ENCODE data around the gene UPF3A. TPM values are rescaled to one million over a fixed set of nuclear protein-coding genes. Genes with fewer than 3 reads are reported as not detected.
"Not testable (repeated sequence)": the region's sequence is repeated elsewhere in the genome, so short reads cannot be mapped to it uniquely, and the experiment has no call there.

UPF3A gene
- polyA plus RNA-seq, 3 donors, result 91.9 to 105 (median 103) TPM

DNA sequence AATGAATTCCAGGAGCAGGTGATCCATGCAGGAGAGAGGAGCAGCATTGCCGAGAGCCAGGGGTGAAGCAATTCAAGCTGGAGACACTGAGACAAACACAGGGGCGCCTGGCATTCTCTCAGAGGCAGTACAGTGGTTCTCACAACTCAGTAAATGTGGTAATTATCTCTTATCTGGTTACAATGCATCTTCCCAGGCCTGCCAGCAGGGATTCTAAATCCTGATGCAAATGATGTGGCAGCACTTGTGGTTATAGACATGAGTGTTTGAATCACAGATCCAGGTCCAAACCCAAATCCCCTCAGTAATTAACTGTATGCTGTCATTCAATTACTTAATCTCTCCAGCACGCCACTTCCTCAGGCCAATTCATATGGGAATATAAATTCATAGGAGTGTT, 52.5 kb downstream of the UPF3A start:
- DNase-seq (ENCODE audit: low read depth in 3 of 3, low spot score in 2 of 3), result not testable (repeated sequence)

DNA sequence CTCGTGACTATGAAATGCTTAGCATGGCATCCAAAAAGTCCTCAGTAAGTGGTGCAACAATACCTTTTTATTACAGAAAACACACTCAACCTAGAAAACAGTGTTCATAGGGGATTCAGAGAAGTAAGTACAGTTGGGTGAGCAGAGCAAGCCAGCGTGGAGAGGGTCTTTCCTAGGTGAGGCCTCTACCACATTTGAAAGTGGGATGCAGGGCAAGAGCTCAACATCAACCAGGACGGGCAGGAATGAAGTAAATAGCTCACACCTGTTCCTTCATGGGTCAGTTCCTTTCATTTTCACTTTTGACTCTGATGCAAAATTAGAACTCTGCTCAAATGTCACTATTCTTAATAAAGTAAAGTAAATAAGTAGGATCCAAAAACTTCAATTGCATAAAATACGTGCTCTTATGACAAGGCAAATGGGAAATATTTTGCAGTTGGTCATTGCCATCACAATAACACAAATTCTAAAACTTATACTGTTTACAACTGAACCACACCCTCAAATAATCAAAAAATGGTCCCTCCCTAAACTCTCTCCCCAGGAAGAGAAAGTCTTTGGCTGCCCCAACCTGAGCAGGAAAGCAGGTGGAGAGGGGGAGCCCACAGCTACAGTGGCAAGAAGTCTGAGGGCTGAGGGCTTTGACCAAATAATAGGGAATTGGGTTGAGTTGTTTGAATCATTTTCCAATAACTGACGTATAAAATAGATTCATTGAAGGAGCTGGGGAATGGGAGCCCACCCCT, 53.1 kb downstream of the UPF3A start:
- no peak for DNase-seq (ENCODE audit: low read depth in 3 of 3, low spot score in 2 of 3)

- not testable (repeated sequence) for DNase-seq (ENCODE audit: low read depth in 3 of 3, low spot score in 2 of 3)
Observed at GRCh38 chr13:114336457-114336856, 55.1 kb downstream of the UPF3A start.

- DNase-seq (ENCODE audit: low read depth in 3 of 3, low spot score in 2 of 3), result no peak
Observed at GRCh38 chr13:114338959-114339358, 57.6 kb downstream of the UPF3A start.

DNA sequence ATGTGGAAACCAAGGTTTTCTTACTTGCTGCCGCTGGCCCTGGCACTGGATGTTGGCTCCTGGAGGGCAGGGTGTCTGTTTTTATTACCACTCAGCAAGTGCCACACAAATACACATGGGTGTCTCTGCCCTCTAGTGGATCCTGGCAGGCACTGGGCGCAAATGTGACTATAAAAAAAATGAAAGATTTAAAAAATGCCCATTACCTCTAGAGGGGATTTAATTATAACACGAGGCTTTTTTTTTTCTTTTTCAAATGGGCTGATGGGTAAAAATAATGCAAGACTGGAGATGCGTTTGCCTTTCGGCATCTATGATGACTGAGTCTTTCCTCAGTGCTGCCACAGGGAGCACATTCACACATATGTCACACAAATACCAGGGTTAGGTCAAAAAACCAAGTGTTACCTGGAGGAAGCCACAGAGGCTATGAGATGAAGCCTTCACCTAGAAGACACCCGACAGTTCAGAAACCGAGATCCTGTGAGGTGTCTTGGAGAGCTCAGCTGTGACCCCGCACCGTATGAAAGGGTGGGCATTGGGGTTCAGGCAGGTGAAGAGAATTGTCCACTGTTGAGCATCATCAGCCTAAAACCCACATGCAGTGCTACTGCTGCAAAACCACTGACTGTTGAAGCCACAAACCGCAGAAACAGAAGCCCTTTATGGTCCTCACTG, 58.6 kb downstream of the UPF3A start:
- DNase-seq (ENCODE audit: low read depth in 3 of 3, low spot score in 2 of 3), result no peak

DNA sequence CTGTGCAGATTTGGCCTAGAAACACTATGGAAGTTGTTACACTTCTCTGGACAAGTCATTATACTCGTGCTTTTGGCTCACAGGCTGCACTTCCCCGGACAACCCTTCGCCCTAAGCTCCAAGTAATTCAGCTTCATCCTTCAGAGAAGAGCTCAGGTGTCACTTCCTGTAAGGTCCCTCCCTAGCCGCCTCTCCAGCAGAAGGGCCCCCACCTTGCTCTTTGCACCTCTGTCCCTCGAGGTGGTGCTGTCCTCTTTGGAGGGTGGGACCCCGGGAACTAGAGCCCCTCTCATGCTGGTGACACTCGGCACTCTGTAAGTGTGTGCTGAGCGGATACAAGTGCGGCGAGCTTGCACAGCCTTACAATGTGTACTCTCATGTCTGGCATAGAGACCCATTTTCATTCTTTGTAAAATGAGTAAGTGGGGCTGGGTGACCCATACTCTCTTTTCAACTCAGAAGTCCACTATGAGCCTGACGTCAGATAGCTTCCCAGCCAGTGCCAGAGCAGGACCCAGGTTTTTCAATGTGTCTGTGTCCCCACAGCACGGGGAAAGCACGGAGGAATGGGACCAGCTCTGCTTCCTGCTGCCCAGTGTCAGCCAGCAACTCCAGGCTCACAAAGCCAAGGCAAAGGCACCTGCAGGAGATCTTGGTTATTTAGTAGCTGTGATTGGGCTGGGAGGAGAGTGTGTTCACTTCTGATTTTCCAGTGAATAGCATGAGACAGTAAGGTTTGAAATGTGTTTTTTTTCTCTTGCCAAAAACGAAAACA, 59.8 kb downstream of the UPF3A start:
- DNase-seq (ENCODE audit: low read depth in 3 of 3, low spot score in 2 of 3), result no peak

GRCh38 chr13:114347256-114347655, 65.9 kb downstream of the UPF3A start:
- DNase-seq (ENCODE audit: low read depth in 3 of 3, low spot score in 2 of 3), result not testable (repeated sequence)

DNA sequence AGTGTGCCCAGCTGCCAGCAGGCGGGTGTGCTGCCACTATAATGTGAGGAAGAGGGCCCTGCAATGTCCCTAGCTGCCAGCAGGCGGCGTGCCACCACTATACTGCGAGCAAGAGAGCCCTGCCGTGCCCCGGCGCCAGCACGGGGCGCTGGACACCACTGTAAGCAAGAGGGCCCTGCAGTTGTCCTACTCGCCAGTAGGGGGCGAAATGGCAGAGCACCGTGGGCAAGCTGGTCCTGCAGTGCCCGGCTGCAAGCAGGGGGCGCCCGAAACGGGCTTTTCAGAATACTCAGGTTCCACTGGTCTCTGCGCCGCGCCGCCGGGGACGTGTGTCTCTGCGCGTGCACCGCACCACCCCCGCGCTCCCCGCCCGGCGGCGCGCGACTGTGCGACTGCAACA, 71.4 kb downstream of the UPF3A start:
- DNase-seq (ENCODE audit: low read depth in 3 of 3, low spot score in 2 of 3), result not testable (repeated sequence)

GRCh38 chr13:114353382-114353781, 72.0 kb downstream of the UPF3A start:
- DNase-seq (ENCODE audit: low read depth in 3 of 3, low spot score in 2 of 3), result not testable (repeated sequence)

Other genes starting within 250 kb of the UPF3A start
- 10 to 100 TPM; 12.0 to 13.1 (median 12.5) TPM for gene RASA3, start 149.0 kb upstream of the UPF3A start, polyA plus RNA-seq (ENCODE audit: insufficient read length in 3 of 3)
- gene CFAP97D2, start 102.3 kb upstream of the UPF3A start, polyA plus RNA-seq (ENCODE audit: insufficient read length in 3 of 3), result 1 to 10 TPM in 1 of 3 donors, not detected in 2; 9.5 TPM
- 100 to 1,000 TPM; 108 to 200 (median 114) TPM for gene CDC16, start 46.7 kb upstream of the UPF3A start, polyA plus RNA-seq (ENCODE audit: insufficient read length in 3 of 3)
- gene CHAMP1, start 32.9 kb downstream of the UPF3A start, polyA plus RNA-seq (ENCODE audit: insufficient read length in 3 of 3), result 10 to 100 TPM; 36.0 to 38.2 (median 37.2) TPM